Measurements from ENCODE around the gene ROM1. TPM values are rescaled to one million over a fixed set of nuclear protein-coding genes. Genes with fewer than 3 reads are reported as not detected.

ROM1 gene
- total RNA-seq, 1 donor from 2014 or later = 2.4 TPM

DNA sequence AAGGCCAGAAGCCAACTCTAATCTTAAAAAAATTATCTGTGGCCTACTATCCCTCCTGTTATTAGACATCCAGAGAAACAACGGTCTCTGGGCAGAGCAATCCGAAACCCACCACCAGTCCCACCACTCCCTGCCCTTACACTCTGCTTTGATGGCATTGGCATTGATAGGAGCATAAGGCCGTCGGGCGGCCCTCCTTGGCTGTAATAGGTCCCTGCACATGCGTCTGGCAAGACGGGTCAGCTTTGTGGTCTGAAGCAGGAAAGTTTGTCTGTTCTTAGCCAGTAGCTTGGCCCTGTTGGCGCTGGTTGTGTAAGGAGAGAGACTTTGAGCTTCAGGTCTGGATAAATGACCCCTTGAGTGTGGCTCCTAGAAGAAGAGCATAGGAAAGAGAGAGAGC lies 17.9 kb upstream of the ROM1 start:
- Mint-ChIP-seq H3K4me1 (ENCODE audit: low read depth) (peaks cover 38% of the 10 kb centered on the region), H3K36me3 (ENCODE audit: low read depth) (peaks cover 40% of the 10 kb centered on the region), H3K4me3 (ENCODE audit: unreplicated experiment) (no peak overlapping the region), H3K27me3 (ENCODE audit: low read depth) (no peaks in the 10 kb centered on the region), H3K9me3 (ENCODE audit: low read depth) (no peaks in the 10 kb centered on the region), H3K27ac (ENCODE audit: unreplicated experiment) (no peak overlapping the region)
- no peak for DNase-seq (ENCODE audit: low spot score)
- TF ChIP-seq, protein P1, sequence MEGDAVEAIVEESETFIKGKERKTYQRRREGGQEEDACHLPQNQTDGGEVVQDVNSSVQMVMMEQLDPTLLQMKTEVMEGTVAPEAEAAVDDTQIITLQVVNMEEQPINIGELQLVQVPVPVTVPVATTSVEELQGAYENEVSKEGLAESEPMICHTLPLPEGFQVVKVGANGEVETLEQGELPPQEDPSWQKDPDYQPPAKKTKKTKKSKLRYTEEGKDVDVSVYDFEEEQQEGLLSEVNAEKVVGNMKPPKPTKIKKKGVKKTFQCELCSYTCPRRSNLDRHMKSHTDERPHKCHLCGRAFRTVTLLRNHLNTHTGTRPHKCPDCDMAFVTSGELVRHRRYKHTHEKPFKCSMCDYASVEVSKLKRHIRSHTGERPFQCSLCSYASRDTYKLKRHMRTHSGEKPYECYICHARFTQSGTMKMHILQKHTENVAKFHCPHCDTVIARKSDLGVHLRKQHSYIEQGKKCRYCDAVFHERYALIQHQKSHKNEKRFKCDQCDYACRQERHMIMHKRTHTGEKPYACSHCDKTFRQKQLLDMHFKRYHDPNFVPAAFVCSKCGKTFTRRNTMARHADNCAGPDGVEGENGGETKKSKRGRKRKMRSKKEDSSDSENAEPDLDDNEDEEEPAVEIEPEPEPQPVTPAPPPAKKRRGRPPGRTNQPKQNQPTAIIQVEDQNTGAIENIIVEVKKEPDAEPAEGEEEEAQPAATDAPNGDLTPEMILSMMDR (IDR thresholded peaks at IDR 0.05) = no peak

DNA sequence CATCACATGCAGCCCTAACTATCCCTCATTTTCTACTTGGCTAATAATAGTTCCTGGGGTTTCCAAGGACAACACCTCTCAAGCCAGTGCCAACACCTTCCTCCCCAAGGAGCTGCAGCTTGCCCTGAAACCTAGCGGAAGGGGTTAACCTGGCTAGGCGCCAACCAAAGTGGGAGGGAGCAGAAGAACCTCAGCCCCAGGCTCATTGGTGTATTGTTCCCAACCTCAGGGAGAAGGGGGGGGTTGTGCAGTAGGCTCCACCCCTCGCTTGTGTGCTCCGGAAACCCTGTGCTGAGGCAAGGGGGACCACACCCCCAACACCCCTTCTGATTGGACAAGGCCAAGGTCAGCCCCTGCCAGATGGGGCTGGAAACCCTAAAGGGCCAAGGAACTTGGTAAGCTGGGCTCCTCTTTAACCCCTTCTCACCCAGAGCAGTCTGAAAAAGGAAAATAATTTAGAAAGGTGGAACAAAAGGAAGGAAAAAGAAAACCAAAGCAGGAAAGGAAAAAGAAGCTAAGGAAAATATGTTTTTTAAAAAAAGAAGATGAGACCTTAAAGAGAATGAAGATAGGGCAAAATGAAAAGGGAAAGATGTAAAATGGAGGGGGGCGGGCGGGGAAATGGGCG lies 13.9 kb upstream of the ROM1 start:
- Mint-ChIP-seq H3K4me1 (ENCODE audit: low read depth) (peaks cover 40% of the 10 kb centered on the region), H3K27me3 (ENCODE audit: low read depth) (no peaks in the 10 kb centered on the region), H3K9me3 (ENCODE audit: low read depth) (no peaks in the 10 kb centered on the region), H3K27ac (ENCODE audit: unreplicated experiment) (peak overlapping the region; percentile 76), H3K4me3 (ENCODE audit: unreplicated experiment) (peak overlapping the region; percentile 80), H3K36me3 (ENCODE audit: low read depth) (peaks cover 29% of the 10 kb centered on the region)
- TF ChIP-seq, protein P1 (IDR thresholded peaks at IDR 0.05) = no peak
- DNase-seq (ENCODE audit: low spot score) = peak; percentile 94

DNA sequence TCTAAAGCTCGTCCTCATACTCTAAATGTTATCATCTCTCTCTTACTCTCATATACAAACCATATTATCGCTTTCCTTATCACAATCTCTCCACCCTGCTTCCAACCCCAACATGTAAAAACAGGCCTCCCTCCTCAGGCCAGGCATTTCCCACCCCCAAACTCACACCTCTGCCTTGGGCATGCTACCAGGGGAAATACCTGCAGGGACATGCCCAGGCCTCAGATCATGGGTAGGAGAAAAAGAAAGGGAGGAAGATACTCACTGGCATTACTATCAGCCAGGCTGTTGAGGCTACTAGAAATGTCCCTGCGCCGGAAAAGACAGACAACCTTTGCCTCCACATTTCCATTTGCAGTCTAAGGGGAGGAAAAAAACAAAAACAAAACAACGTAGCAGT lies 13.2 kb upstream of the ROM1 start:
- peak overlapping the region; percentile 80 for H3K4me3 Mint-ChIP-seq (ENCODE audit: unreplicated experiment)
- no peak for DNase-seq (ENCODE audit: low spot score)
- no peaks in the 10 kb centered on the region for H3K9me3 Mint-ChIP-seq (ENCODE audit: low read depth)
- H3K27me3 Mint-ChIP-seq (ENCODE audit: low read depth) = no peaks in the 10 kb centered on the region
- peaks cover 24% of the 10 kb centered on the region for H3K36me3 Mint-ChIP-seq (ENCODE audit: low read depth)
- TF ChIP-seq, protein P1 (IDR thresholded peaks at IDR 0.05) = no peak
- peak overlapping the region; percentile 76 for H3K27ac Mint-ChIP-seq (ENCODE audit: unreplicated experiment)
- H3K4me1 Mint-ChIP-seq (ENCODE audit: low read depth) = peaks cover 40% of the 10 kb centered on the region

DNA sequence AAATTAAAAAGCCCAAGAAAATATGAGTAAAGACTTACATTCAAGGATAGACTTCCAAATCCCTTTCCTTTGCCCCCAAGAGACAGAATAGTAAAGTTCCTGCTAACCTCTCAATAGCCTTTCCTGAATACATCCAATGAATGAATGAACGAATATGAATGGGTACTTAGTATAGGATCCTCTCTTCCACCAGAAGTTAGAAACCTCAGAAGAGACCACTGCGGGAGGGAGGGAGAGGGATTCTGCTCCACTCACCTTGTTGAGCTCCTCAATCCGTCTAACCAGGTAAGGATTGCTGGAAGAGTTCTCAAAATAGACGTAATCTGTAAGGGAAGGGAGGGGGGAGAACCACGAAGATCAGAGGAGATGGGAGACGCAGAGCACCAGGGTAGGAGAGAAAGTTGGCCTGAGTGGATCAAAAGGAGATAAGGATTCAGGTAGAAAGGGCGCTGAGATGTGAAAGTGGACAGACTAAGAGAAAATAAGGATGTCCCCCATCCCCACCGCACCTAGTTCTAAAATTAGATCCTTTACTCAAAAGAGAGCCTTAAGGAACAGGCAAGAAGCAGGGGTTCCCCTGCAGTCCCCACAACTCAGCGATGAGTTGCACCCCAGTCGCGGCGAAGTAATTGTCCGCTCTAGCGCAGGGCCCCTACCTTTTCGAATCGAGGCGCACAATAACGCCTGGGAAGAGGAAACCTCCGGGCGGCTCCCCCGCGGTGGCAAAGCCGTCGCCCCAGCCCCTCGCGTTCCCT lies 12.5 kb upstream of the ROM1 start:
- no peak for DNase-seq (ENCODE audit: low spot score)
- peaks cover 19% of the 10 kb centered on the region for H3K36me3 Mint-ChIP-seq (ENCODE audit: low read depth)
- peak overlapping the region; percentile 76 for H3K27ac Mint-ChIP-seq (ENCODE audit: unreplicated experiment)
- peak overlapping the region; percentile 80 for H3K4me3 Mint-ChIP-seq (ENCODE audit: unreplicated experiment)
- TF ChIP-seq, protein P1 (IDR thresholded peaks at IDR 0.05) = no peak
- peaks cover 40% of the 10 kb centered on the region for H3K4me1 Mint-ChIP-seq (ENCODE audit: low read depth)
- H3K27me3 Mint-ChIP-seq (ENCODE audit: low read depth) = no peaks in the 10 kb centered on the region
- H3K9me3 Mint-ChIP-seq (ENCODE audit: low read depth) = no peaks in the 10 kb centered on the region

DNA sequence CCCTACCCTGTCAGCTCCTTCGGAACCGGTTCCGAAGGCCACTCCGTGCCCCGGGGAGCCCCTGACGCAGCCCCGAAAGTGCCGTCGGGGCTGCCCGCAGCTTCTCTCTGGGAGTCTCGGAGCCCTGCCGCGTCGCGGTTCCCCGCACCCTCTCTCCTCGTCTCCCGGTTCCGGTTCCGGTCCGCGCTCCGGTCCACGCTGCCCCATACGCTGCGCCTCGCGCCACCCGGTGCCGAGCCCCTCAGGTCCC lies 12.0 kb upstream of the ROM1 start:
- Mint-ChIP-seq H3K36me3 (ENCODE audit: low read depth) (peaks cover 18% of the 10 kb centered on the region), H3K27me3 (ENCODE audit: low read depth) (no peaks in the 10 kb centered on the region), H3K9me3 (ENCODE audit: low read depth) (no peaks in the 10 kb centered on the region), H3K4me1 (ENCODE audit: low read depth) (peaks cover 40% of the 10 kb centered on the region), H3K27ac (ENCODE audit: unreplicated experiment) (peak overlapping the region; percentile 74), H3K4me3 (ENCODE audit: unreplicated experiment) (peak overlapping the region; percentile 80)
- TF ChIP-seq, protein P1 (IDR thresholded peaks at IDR 0.05) = no peak
- no peak for DNase-seq (ENCODE audit: low spot score)
